H54 (cell line): Measurements from ENCODE around the gene RPN1.
"Not testable (repeated sequence)": the region's sequence is repeated elsewhere in the genome, so short reads cannot be mapped to it uniquely, and the experiment has no call there.

ENCODE experiments used
- DNase-seq: peaks from one replicate; pipeline ENCODE4 v3.0.0; 2011; ENCODE audit warnings: low spot score, mixed read lengths; ENCODE audit not compliant: insufficient read length
- FAIRE-seq: peaks from 3 replicates; lab custom pipeline; 2011; peaks lifted over from hg19 to GRCh38; lab: Jason Lieb, UNC
- POLR2A ChIP-seq: IDR thresholded peaks from 2 replicates; pipeline ENCODE4 v1.6.1; 2011; ENCODE audit warnings: low read depth, mild to moderate bottlenecking, low read length

RPN1 gene

DNA sequence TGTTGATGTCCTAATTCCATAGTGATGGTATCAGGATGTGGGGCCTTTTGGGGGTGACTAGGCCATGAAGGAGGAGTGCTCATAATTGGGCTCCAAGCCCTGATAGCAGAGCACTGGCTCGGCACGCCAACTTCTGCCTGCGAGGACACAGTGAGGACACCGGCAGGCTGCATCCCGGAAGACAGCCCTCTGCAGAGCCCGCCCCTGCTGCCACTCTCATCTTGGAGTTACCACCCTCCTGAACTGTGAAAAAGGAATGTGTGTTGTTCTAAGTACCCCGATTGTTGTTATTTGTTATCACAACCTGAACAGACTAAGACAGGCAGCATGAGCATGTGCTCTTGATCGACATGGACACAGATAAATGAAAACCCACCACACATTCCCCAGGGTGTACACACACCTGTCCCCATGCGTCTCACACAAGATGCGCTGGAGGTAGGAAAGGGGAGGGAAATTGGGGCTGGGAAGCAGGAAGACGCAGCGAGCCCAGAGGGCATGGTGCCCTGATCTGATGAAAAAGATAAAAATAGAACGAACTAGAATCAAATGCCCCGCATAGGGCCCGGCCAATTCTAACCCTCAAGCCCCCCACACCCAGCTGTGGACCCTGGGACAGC is 40.1 kb downstream of the RPN1 start:
- no peak for DNase-seq
- no peak for TF ChIP-seq POLR2A
- no peak for FAIRE-seq

DNA sequence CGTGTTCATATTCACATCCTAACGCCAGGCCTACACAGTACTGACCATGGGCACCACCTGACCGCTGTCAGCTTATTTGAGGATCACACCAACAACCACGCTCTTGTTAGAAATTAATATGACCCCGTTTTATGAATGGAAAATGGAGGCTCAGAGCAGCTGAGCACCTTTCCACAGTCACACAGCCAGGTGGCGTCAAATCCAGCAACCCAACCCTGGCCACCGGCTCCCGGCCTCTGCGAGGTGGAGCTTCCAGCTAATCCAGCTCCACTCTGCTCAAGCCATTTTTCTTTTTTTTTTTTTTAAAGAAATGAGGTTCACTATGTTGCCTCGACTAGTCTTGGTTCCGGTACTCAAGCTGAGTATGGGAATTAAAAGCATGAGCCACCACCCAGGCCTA is 41.3 kb downstream of the RPN1 start:
- FAIRE-seq (no peak), DNase-seq (no peak)
- TF ChIP-seq POLR2A, result no peak

DNA sequence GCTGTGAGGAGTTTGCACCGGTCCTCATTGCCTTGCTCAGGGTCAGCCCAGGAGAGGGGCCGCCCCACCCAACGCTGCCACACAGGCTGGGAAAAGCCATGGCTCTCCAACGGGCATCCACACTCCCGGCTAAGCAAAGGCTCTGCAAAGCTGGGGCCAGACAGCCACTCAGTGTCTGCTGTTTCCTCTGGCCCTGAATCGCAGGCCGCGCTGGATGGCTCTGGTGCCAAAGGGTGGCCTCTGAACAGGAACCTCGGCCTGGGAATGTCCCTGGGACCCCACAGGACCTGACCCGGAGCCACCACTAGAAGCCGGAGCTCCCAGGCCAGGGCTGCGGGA is 42.9 kb downstream of the RPN1 start:
- TF ChIP-seq POLR2A, result no peak
- FAIRE-seq, result no peak
- no peak for DNase-seq

DNA sequence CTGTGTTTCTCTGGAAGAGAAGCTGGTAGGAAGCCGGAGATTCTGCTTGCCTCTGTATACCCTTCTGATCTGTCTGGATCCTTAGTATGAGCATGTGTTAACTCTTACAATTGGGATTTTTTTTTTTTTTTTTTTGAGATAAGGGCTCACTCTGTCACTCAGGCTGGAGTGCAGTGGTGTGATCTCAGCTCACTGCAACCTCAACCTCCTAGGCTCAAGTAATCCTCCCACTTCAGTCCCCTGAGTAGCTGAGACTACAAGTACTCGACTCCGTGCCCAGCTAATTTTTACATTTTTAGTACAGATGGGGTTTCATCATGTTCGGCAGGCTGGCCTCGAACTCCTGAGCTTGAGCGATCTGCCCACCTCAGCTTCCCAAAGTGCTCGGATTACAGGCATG is 44.5 kb downstream of the RPN1 start:
- no peak for TF ChIP-seq POLR2A
- DNase-seq (no peak), FAIRE-seq (no peak)

DNA sequence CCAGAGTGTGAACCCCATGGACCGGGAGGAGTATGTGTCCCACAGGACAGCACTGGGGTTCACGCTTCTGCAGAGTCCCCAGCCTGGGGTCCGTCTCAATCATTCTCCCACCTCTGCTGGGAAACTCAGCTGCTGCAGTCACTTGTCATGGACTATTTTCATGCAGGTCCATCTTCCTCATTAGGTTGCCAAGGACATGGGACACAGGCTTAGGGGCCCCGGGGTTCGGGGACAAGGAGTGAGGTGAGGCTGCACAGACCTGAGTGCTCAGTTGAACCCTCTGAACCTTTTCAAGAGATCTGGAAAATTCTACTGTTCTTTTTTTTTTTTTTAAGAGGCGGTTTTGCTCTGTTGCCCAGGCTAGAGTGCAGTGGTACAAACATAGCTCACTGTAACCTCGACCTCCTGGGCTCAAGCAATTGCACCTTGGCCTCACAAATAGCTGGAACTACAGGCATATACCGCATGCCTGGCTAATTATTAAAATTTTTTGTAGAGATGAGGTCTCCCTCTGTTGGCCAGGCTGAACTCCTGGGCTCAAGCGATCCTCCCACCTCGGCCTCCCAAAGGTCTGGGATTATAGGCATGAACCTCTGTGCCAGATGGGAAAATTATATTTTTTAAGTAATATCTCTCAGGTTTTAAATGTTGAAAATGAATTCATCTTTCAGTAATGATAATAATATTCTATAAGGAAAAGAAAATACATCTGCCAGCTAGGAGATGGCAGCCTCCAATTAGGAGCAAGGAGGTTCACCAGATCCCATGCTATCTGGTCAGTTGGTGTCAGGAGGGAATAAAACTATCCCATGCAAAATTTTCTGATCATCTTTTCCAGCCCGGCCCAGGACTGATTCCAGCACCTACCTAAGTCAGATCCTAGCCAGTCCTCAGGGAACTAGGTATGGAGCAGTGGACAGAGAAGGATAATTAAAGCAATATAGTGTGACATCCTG is 45.2 kb downstream of the RPN1 start:
- TF ChIP-seq POLR2A, result no peak
- no peak for DNase-seq
- FAIRE-seq, result no peak

DNA sequence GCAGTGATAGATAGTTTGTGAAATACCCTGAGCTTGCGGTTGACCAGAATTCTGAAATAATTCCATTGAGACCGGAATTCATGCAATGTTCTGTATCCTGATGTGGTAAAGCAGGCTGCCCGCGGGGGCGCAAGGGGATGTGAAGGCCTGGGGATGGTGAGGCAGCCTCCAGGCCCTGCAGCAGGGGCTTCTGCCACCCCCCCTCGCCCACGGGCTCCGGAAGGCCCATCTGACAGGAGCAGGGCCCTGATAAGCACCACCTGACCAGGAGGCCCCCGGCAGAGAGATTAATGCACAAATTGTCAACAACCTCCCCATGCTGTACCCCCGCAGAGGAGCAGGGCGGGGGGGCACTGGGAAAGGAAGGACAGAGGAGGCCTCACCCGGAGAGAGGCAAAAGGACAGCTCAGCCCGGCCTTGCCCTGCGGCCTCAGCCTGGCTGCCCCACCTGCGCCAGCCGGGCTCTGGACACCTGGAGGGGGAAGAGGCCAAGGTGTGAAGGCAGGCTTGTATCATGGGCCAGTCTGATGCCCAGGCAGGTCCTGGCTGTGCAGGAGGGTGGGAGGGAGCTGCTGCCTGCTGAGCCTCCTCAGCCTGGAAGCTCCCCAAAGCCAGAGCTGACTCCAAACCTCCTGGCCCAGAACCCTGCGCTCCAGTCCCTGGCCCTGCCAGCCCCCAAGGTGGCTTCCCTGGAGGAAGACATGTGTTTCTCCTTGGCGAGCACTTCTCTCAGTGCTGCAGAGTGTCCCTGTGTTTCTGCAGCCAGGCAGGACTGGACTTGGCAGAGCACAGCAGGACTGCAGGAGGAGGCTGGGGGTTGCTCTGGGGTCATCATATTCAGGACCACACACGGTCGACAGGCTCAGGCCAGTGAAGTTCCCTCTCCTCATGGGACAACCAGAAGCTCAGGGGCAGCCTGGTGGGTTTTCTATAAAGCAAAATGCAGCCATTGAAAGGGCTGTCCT is 46.5 kb downstream of the RPN1 start:
- no peak for TF ChIP-seq POLR2A
- DNase-seq (no peak), FAIRE-seq (no peak)

DNA sequence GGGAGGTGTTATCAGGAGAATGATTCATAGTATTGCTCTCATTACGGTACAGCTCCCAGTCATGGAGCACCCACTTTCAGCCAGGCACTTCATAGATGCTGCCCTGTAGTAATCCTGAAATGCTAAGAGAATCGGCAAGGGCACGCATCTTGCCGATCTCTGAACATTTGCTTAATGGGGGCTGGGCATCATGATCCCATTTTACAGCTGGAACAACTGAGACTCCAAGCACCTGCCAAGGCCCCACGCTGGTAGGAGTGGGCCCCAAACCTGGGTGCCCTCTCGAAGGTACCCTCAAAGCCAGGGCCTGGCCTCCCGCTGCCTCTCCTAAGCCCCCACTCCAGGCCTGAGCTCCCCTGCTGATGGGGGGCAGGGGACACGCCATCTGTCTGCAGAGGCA is 47.3 kb downstream of the RPN1 start:
- DNase-seq, result no peak
- FAIRE-seq, result no peak
- TF ChIP-seq POLR2A, result no peak

DNA sequence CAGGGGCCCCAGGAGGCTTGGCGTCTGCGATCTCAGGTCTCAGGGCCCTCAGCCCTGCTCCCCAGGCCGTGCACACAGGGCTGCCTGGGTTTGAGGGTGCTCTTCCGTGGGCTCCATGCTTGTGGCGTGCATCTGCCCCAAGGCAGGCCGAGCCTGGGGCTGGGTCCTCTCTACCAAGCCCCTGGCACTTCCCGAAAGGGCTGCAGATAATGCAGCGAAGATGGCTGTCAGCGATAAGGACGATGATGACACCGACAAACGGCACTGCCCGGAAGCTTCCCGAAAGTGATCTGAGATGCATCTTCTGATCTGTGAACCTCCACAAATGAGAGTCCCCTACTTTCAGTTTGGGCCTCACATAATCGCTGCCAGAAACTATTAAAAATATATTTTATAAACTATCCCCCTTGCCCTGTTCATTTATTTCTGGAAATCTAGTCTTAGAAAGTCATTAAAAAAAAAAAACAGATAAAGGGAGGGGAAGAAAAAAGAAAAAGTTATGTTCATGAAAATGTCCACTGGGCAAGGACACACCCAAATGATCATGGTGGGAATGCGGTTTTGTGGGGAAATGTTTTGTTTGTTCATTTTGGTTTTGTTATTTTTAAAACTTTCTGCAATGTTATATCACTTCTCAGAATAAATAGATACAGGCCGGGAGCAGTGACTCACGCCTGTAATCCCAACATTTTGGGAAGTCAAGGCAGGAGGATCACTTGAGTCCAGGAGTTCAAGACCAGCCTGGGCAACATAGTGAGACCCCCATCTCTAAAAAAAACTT is 51.5 kb downstream of the RPN1 start:
- DNase-seq (no peak), FAIRE-seq (no peak)
- no peak for TF ChIP-seq POLR2A

DNA sequence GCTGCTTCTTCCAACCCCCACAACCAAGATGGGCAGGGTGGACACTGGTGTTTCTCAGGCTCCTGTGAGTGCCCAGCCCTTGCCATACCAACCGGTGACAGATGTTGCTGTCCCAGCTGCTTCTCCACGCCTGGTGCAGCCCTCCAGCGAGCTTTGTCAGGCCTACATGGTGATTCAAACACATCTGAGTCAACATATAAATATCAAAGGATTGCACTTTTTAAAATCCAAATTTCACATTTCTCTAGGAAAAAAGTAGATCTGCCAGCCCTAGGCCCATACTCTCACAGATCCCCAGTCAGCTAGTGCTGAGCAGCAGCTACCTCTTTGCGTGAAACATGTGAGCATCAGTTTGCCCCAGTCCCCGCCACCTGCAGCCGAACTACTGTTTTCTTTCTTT is 52.7 kb downstream of the RPN1 start:
- DNase-seq, result no peak
- no peak for TF ChIP-seq POLR2A
- no peak for FAIRE-seq

DNA sequence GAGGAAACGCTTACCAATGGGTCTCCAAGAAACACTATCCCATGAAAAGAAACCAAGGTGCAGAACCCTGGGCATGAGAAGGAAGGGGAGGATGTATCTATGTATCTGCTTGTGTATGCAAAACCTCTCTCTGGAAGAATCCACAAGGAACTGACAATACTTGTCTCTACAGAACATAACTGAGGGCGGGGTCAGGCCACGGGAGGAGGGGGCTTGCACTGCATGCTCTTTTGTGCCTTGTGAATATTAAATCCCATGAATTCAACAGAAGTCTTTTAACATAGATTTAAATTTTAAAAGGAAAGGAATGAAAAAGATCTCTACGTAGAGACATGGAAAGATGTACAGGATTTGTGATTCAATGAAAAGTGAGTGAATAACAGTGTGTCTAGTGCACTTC is 57.8 kb downstream of the RPN1 start:
- no peak for FAIRE-seq
- TF ChIP-seq POLR2A, result no peak
- no peak for DNase-seq

DNA sequence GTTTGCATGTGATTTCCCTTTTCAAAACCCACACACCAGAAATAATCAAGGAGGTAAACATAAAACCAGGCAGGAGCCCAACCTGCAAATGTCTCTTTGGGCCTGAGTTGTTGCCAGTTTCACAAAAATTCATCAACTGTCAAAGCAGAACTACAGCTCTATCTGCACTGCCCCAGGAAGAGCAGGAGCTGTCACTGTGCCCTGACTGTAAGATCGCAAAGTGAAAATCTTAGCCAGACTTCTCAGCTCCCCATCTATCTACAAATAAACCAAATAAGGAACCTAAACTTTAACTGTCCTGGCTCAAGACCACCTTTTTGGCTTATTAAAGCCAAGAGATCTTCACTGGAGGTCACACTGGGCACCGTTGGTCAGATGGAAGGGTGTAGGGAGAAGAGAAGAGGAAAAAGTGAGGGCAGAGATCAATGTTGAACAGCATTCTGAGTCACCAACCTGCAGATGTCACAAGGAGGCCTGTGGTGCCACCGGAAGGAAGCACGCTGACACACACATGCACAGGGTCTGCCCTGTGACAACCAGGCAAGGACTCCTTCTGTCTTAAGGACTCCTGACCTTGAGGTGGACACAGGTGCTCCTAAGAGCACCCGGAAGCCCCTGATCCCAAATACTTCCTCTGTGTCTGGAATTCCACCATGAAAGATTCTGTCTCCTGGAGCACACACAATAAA is 58.7 kb downstream of the RPN1 start:
- FAIRE-seq (no peak), DNase-seq (no peak)
- TF ChIP-seq POLR2A, result no peak

DNA sequence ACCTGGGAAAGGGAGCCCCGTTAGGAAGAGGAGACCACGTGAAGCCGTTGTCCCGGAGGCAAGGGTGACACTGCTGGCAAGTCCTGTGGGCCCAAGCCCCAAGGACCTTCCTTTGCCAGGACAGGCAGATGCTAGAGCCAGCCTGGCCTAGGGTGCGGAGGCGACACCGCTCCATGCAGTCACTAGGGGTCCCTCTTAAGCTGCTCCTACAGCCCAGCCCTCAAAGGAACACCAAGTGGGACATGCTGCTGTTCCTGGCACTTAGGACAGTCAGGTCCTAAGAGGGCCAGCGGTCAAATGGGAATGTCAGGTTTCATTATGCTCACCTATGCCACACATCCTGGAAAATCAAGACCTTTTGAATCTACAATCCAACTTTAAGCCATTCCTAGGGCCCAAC is 59.7 kb downstream of the RPN1 start:
- FAIRE-seq (no peak), DNase-seq (no peak)

DNA sequence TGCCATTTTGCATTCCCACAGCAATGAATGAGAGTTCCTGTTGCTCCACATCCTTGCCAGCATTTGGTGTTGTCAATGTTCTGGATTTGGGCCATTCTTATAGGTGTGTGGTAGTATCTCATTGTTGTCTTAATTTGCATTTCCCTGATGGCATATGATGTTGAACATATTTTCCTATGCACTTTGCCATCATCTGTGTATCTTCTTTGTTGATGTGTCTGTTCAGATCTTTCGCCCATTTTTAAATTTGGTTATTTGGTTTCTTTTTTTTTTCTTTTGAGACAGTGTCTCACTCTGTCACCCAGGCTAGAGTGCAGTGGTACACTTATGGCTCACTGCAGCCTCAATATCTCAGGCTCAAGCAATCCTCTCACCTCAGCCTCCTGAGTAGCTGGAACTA is 60.6 kb downstream of the RPN1 start:
- DNase-seq, FAIRE-seq: not testable (repeated sequence)

More for the DNA sequence above, 59.7 kb downstream of the RPN1 start:
- TF ChIP-seq POLR2A, result no peak
